ENCODE measurements around the gene TMCO4.
A peak's percentile ranks its signal among the peaks of the same experiment; 100 is the strongest.
"Not testable (repeated sequence)": the region's sequence is repeated elsewhere in the genome, so short reads cannot be mapped to it uniquely, and the experiment has no call there.

TMCO4 gene

DNA sequence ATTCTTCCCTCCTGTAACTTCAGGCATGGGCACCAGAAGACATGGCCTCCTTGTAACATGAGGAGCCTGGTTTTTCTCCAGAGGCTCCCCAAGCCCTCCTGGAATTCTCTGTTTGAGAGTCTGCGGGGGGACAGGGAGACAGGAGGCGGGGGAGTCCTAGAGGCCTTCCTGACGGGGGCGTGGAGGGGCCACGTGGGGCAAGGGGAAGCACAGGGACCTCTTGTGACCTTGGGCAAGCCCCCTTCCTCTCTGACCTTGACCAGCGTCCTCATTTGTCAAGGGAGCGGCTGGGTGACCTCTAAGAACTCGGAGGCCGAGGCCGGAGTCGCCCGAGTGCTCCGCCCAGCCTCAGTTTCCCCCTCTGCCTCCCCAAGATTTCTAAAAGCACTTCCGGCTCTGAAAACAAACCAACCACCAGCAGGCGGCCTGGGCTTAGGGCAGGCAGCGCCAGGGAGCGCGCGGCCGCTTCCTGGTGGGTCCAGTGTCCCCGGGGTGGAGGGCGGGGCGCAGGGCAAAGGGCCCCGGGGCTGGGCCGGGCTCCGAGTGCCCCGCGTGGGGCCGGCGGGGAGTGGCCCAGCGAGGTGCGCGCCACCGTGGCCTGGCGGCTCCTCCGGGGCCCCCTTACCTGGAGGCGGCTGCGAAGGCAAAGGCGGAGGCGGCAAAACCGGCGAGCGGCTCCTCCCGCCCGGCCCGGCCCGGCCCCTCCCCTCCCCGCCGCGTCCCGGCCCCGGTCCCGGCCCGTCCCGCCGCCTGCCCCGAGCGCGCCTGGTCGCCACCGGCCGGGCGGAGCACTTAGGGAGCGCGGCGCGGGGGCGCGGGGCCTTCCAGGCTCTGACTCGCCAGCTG lies at the start of gene TMCO4:
Gene TMCO4, minus strand, starts transcription at position 687 of the 846 bp plus-strand sequence. CDS start 19,158 bp downstream, outside the sequence.
- DNase-seq = peak; percentile 45

DNA sequence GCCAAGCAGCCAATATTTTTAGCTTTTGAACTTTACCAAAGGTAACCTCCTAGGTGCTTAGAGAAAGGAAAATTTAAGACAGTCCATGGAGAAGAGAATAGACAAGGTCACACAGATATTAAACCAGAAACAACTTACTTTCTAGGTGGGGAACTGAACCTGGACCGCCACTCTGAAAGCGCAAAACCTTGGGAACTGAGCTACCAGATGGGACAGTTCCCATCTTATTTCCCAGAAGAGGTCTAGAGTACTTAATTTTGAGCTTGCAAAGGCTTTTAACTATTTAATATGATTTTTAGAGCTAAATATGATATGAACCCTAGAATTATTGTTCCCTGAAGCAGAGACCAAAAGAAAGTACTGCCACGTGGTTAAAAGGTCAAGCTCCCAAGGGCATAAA lies 49.6 kb upstream of the TMCO4 start:
- DNase-seq = not testable (repeated sequence)

DNA sequence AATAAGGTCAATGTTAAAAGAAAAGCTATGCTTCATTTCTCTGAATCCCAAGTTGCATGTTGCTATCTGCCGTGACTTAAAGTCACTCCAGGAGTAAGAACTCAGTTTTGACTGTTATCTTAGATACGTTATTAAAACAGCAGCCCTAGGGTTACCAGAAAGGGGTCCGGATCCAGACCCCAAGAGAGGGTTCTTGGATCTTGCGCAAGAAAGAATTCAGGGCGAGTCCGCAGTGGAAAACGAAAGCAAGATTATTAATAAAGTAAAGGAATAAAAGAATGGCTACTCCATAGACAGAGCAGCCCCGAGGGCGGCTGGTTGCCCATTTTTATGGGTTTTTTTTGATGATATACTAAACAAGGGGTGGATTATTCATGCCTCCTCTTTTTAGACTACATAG lies 47.6 kb upstream of the TMCO4 start:
- DNase-seq = not testable (repeated sequence)

- DNase-seq = no peak
Observed at GRCh38 chr1:19846338-19846737, 46.6 kb upstream of the TMCO4 start.

DNA sequence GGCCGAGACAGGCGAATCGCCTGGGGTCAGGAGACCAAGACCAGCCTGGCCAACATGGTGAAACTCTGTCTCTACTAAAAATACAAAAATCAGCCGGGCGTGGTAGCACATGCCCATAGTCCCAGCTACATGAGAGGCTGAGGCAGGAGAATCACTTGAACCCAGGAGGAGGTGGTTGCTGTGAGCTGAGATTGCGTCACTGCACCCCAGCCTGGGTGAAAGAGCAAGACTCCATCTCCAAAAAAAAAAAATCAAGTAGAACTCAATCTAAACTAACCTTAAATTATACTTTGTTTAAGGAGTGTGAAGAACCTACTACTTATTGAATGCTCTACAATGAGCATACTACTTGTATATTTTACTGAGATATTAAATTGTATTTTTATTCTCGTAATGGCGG lies 45.8 kb upstream of the TMCO4 start:
- no peak for DNase-seq

DNA sequence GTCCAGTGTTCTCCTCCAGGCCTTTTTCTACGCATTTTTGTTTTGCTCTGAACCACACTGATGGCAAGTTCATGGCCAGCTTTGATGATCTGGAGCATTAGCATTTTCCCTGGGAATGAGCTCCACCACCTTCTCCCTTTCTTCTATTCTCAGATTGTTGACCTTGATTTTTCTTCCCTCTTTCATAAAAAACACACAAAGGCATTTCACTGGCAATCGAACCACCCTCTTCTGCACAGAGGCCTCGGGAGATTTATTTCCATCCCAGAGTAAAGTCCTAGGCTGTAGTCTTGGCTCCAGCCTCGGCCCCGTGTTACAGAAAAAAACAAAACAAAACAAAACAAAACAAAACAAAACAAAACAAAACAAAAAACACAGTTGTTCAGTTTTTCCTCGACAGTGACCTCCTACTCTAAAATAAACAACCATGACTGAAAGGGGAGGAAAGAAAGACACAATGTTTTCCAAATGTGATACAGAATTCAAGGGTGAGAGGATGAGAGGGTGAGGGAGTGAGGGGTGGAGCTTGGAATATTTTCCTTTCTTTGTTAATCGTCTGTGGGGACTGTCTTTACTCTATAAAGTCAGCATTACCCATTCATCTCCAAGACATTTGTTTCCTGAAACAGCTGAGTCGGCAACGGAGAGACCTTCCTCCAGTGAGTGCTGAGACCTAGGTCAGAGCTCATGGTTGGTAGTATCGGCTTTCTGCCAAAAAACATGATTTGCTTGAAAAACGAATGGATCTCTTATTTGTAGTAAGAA lies 45.2 kb upstream of the TMCO4 start:
- DNase-seq = no peak

- DNase-seq = peak; percentile 6
Observed at GRCh38 chr1:19840228-19840627, 40.5 kb upstream of the TMCO4 start.

- DNase-seq = no peak
Observed at GRCh38 chr1:19837866-19838265, 38.1 kb upstream of the TMCO4 start.

DNA sequence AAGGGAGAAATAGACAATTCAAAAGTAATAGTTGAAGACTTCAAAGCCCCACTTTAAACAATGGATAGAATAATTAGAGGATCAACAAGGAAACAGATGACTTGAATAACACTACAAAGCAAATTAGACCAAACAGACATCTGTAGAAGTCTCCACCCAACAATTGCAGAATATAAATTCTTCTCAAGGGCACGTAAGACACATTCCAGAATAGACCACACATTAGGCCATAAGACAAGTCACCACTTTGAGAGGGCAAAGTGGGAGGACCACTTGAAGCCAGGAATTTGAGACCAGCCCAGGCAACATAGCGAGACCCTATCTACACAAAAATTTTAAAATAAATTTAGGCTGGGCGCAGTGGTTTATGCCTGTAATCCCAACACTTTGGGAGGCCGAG lies 35.9 kb upstream of the TMCO4 start:
- no peak for DNase-seq

- DNase-seq = no peak
Observed at GRCh38 chr1:19831441-19831840, 31.7 kb upstream of the TMCO4 start.

DNA sequence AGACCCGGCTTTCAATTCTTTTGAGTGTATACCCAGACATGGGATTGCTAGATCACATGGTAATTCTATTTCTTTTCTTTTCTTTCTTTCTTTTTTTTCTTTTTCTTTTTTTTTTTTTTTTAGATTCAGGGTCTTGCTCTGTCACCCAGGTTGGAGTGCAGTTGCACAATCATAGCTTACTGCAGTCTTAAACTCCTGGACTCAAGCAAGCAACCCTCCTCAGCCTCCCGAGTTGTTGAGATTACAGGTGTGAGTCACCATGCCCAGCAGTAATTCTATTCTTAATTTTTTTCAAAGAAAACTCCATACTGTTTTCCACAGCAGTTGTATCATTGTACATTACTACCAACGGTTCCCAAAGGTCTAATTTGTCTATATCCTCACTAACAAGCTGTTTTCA lies 28.8 kb upstream of the TMCO4 start:
- DNase-seq = no peak

- DNase-seq = no peak
Observed at GRCh38 chr1:19825298-19825697, 25.6 kb upstream of the TMCO4 start.

DNA sequence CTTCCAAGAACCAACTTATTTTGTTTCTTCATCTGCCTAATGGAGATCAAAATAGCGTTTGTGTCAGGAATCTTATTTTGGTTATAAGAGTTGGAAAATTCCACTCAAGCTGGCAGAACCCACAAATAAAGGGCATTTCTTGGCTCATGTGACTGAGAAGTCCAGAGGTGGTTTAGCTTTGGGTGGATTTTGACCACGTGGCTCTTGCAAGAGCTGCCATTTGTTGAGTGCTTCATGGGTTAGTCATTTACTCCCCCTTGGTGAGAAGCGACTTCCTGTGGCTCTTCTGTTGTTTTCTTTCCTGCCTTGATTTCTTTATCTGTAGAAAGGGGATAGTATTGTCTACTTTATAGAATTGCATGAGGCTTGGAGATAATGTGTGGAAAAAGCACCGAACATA lies 24.8 kb upstream of the TMCO4 start:
- peak; percentile 20 for DNase-seq

DNA sequence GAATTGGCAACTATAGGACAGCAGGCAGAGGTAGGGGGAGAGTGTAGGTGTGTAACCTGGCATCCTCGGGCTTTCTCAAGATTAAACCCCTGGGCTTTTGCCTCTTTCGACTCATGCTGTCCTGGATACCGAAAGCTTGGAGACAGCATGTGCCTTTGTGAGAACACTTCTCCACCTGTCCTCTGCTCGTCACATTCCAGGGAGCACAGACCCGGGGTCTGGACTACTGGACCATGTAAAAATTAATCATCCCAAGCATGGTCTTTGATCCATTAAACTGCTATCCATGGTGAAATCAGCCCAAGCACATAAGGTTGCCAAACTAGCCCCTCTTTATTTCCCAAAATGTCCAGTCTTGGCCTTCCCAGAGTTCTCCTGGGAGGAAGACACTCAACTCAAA lies 24.3 kb upstream of the TMCO4 start:
- DNase-seq = no peak

- DNase-seq = no peak
Observed at GRCh38 chr1:19819701-19820100, 20.0 kb upstream of the TMCO4 start.

- DNase-seq = no peak
Observed at GRCh38 chr1:19818324-19818723, 18.6 kb upstream of the TMCO4 start.

DNA sequence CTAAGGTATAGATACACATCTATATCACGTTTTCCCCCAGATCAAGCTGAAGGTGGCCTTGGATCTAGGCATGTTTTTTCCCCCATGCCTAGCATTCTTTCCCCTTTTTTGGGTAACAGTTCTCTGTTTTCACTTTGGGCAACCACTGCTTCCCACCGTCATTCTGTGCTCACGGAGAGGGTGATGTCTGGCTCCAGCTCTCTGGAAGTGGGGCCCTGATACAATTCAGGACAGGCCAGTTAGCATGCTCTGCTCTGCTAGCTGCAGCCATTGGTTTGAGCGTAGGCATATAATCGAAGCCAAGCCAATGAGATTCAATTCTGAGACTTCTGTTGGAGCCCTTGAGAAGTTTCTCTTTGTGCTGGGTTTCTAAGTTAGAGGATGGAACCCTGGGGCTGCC lies 17.4 kb upstream of the TMCO4 start:
- DNase-seq = no peak

DNA sequence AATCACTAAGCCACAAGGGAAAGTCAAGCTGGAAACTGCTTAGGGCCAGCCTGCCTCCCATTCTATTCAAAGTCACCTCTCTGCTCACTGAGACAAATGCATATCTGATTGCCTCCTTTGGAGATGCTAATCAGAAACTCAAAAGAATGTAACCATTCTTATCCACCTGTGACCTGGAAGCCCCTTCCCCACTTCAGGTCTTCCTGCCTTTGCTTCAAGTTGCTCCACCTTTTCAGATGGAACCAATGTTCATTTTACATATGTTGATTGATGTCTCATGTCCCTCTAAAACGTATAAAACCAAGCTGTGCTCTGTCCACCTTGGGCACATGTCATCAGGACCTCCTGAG lies 17.0 kb upstream of the TMCO4 start:
- not testable (repeated sequence) for DNase-seq

GRCh38 chr1:19815801-19816736 lies 16.4 kb upstream of the TMCO4 start:
- DNase-seq = no peak

- DNase-seq = no peak
Observed at GRCh38 chr1:19814681-19815503, 15.2 kb upstream of the TMCO4 start, which contains the start of gene RNF186. RNF186 (minus strand) TSS chr1:19815283; CDS start chr1:19815101, 182 bp downstream.

DNA sequence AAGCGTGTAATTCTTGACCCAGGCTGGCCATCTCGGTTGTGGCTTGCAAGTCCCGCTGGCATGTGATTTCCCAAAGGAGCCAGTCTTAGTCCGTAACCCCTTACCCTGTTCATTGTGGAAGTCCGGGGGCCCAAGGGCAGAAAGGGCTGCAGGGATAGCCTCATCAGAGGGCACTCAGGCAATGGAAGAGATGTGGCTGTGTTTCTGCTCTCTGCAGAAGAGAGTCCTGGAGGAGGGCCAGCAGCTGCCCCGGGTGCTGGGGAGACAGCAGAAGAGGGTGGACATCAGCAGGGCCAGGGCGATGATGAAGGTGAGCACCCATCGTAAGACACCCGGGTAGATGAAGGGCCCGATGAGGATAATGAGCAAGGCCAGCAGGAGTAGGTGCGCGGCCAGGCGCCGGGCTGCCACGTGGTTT lies 14.5 kb upstream of the TMCO4 start:
- no peak for DNase-seq

- DNase-seq = no peak
Observed at GRCh38 chr1:19813643-19813960, 13.9 kb upstream of the TMCO4 start.
